Common myeloid progenitor, CD34-positive (primary cell): ENCODE data around the gene CTSW.
A peak's percentile ranks its signal among the peaks of the same experiment; 100 is the strongest.

Experiments
- CTCF ChIA-PET: fragments of 350-600 bp; sonication (Branson Sonifier 250); formaldehyde crosslinking; loops from one replicate; lab custom pipeline; 2021; ENCODE audit warnings: antibody characterized with exemption; lab: Charles Lee
- POLR2A ChIA-PET: fragments of 350-600 bp; sonication (Branson Sonifier 250); formaldehyde crosslinking; loops from one replicate; lab custom pipeline; 2021; ENCODE audit warnings: antibody characterized with exemption; lab: Charles Lee
- DNase-seq, 3 donors: peaks; one replicate each; pipeline versions ENCODE4 v3.0.0 to v3.0.0-alpha.2; 2013
- H3K27ac ChIP-seq, 2 experiments: 1 replicate in 1 of 2; 2 replicates in 1 of 2; pipeline ENCODE4 v1.7.0; 2013; ENCODE audit warnings: inconsistent platforms in 2 of 2, low read length in 2 of 2, mild to moderate bottlenecking in 2 of 2, low read depth in 1 of 2, moderate library complexity in 1 of 2; ENCODE audit not compliant: severe bottlenecking in 2 of 2, insufficient read depth in 1 of 2, poor library complexity in 1 of 2
- H3K27me3 ChIP-seq, 5 experiments: replicated peaks in 2 of 5; 1 replicate in 3 of 5; 2 replicates in 2 of 5; pipeline versions ENCODE4 v1.6.1 to v1.7.0; 2013; ENCODE audit warnings: low read length in 4 of 5, mild to moderate bottlenecking in 2 of 5, moderate library complexity in 2 of 5, inconsistent platforms in 1 of 5; ENCODE audit not compliant: insufficient read depth in 5 of 5, control insufficient read depth in 4 of 5
- H3K36me3 ChIP-seq, 4 experiments: 1 replicate in 2 of 4; 2 replicates in 2 of 4; pipeline versions ENCODE4 v1.6.1 to v1.7.0; 2013; ENCODE audit warnings: low read length in 3 of 4, control low read depth in 1 of 4, mild to moderate bottlenecking in 1 of 4; ENCODE audit not compliant: control insufficient read depth in 4 of 4, insufficient read depth in 4 of 4
- H3K4me1 ChIP-seq, 4 experiments: 1 replicate in 3 of 4; 2 replicates in 1 of 4; pipeline versions ENCODE4 v1.6.1 to v1.7.1; 2013; ENCODE audit warnings: low read length in 3 of 4, mild to moderate bottlenecking in 3 of 4, control low read depth in 1 of 4, inconsistent platforms in 1 of 4, moderate library complexity in 1 of 4; ENCODE audit not compliant: control insufficient read depth in 4 of 4, insufficient read depth in 4 of 4; ENCODE audit errors: control extremely low read depth in 1 of 4
- H3K4me3 ChIP-seq, 7 experiments: 1 replicate in 4 of 7; 2 replicates in 3 of 7; pipeline versions ENCODE4 v1.5.1 to v1.7.0; 2013; ENCODE audit warnings: mild to moderate bottlenecking in 7 of 7, low read length in 6 of 7, moderate library complexity in 6 of 7, inconsistent platforms in 2 of 7, low read depth in 2 of 7, control low read depth in 1 of 7; ENCODE audit not compliant: insufficient read depth in 4 of 7, control insufficient read depth in 1 of 7; ENCODE audit errors: extremely low read depth in 1 of 7
- H3K9me3 ChIP-seq, 5 experiments: 1 replicate in 4 of 5; 2 replicates in 1 of 5; pipeline versions ENCODE4 v1.6.1 to v1.7.1; 2013; ENCODE audit warnings: low read length in 4 of 5, mild to moderate bottlenecking in 2 of 5, inconsistent platforms in 1 of 5, low read depth in 1 of 5, moderate library complexity in 1 of 5; ENCODE audit not compliant: control insufficient read depth in 4 of 5, insufficient read depth in 2 of 5; ENCODE audit errors: control extremely low read depth in 1 of 5
- WGBS: methylation state at CpG from one replicate; pipeline ENCODE4 v1.1.5; 2013; ENCODE audit not compliant: insufficient coverage; 5-methylcytosine and 5-hydroxymethylcytosine counted together

The CTSW gene

DNA sequence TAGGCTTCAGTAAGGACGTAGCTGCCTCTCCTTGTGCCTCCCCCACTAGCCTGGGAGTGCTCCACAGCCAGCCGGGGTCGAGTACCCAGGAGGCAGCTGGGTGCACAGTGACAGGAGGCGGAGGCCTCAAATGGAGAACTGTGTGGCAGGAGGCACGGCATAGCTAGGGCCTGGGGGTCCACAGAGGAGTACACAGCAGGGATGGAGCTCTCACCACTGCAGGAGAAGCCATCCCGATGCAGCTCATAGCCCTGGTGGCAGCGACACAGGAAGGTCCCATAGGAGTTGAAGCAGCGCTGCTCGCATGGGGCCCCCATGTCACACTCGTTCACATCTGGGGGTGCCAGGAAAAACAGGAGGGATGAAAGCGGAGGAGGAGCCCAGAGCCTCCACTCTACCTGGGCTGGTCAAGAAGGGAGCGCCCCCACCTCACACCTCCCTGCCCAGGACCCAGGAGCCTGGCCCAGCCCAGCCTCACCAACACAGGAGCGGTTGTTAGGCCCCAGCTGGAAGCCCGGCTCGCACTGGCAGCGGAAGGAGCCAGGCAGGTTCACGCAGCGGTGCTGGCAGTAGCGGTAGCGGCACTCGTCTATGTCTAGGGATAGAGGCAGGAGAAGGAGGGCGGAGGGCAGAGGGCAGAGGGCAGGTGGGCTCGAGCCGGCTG is 9.9 kb upstream of the CTSW start:
- WGBS, result 93% methylated on average over 24 of the region's 24 CpGs
- H3K9me3 ChIP-seq, result no peaks in the 10 kb centered on the region
- no peak for DNase-seq
- H3K27ac ChIP-seq, result no peak overlapping the region
- H3K36me3 ChIP-seq, result peaks cover 0 to 27% (median 20%) of the 10 kb centered on the region in 4 experiments
- ChIA-PET POLR2A (interaction anchor here (0.6 to 2.8 kb wide), 4 partner anchors 10 to 191 kb away, joined by 3 to 22 read pairs (median 4); partner anchors contain the start of gene MUS81), CTCF (interaction anchor here (1.1 to 11.0 kb wide), 6 partner anchors 8 to 29 kb away, joined by 3 to 168 read pairs (median 8); partner anchors contain the start of genes CCDC85B, FIBP and MUS81)
- peaks cover 0 to 52% (median 43%) of the 10 kb centered on the region in 4 experiments for H3K4me1 ChIP-seq
- H3K27me3 ChIP-seq, result no peaks in the 10 kb centered on the region
- no peak overlapping the region for H3K4me3 ChIP-seq

DNA sequence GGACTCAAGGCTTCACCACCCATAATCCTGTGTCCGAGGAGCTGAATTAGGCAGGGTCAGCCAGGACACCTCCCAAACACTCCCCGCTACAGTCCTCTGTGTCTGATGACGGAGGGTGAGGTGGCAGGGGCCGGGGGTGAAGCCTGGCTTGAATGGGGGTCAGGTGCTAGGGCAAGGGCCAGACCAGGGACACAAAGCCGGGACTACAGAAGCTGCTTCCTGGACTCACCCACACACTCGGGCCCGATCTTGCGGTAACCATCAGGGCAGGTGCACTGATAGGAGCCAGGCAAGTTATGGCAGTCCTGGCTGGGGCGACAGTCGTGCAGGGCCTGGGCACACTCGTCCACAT is 9.4 kb upstream of the CTSW start:
- Histone ChIP-seq H3K9me3 (no peaks in the 10 kb centered on the region), H3K4me1 (peaks cover 0 to 52% (median 43%) of the 10 kb centered on the region in 4 experiments), H3K4me3 (peak overlapping the region in 2 of 7 experiments; percentile 13 to 50), H3K36me3 (peaks cover 0 to 22% (median 15%) of the 10 kb centered on the region in 4 experiments), H3K27ac (no peak overlapping the region), H3K27me3 (no peaks in the 10 kb centered on the region)
- 66% methylated on average over 9 of the region's 11 CpGs for WGBS
- ChIA-PET POLR2A (interaction anchor here (0.6 to 2.8 kb wide), 3 partner anchors 10 to 39 kb away, joined by 3 to 22 read pairs (median 3); partner anchors contain the start of gene MUS81), CTCF (interaction anchor here (0.8 to 11.0 kb wide), 5 partner anchors 9 to 28 kb away, joined by 3 to 168 read pairs (median 4); partner anchors contain the start of genes CCDC85B, FIBP and MUS81)
- no peak for DNase-seq

DNA sequence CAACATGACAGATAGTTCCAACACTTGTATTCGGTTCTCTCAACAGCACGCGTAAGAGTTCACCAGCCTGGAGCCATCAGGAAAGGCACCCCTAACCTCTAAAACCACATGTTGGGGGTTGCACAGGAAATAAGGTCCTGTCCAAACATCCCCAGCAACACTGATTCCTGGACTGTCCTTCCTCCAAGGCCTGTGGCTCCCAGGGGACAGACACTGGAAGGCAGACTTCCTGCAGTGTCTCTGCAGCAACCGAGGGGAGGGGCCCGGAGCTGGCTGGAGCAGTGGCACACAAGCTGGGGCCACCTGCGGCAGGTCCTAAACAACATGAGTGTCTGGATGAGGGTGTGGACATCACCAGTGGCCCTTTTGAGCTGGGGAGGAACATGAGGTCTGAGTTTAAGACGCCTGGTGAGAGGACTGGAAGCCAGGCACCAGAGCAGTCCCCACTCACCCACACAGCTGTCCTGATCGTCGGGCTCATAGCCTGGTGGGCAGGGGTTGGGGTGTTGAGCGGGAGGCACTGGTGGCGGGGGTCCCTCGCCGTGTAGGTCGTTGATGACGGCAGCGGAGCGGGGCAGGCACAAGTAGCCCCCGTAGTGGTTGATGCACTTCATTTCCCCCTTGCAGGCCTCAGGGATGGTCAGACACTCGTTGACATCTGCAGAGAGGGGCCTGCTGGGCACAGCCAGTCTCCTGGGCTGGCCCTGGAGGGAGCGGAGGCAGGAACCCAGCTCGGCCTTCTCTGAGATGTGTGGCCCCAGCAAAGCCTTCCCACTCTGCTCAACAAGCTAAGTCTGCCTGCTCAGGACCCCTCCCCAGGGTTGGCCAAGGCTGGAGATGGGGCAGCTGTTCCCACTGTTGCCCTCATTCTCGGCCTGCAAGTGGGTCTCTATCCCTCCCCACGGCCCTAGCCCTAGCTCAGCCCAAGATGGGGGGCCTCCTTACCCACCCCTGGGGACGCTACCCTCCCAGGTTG is 8.6 kb upstream of the CTSW start:
- H3K4me3 ChIP-seq, result peak overlapping the region in 2 of 7 experiments; percentile 13 to 50
- WGBS, result 55% methylated on average over 23 of the region's 24 CpGs
- H3K27ac ChIP-seq, result no peak overlapping the region
- ChIA-PET CTCF (interaction anchor here (0.7 to 11.0 kb wide), 8 partner anchors 8 to 264 kb away, joined by 3 to 168 read pairs (median 4); partner anchors contain the start of genes CCDC85B, FIBP, KAT5 and MUS81), POLR2A (interaction anchor here (0.5 to 2.8 kb wide), 4 partner anchors 11 to 185 kb away, joined by 3 to 22 read pairs (median 4); partner anchors contain the start of genes CFL1 and MUS81)
- H3K27me3 ChIP-seq, result no peaks in the 10 kb centered on the region
- no peaks in the 10 kb centered on the region for H3K9me3 ChIP-seq
- H3K4me1 ChIP-seq, result peaks cover 0 to 52% (median 43%) of the 10 kb centered on the region in 4 experiments
- DNase-seq, result peak in 1 of 3 donors; percentile 37
- peaks cover 0 to 15% (median 9%) of the 10 kb centered on the region in 4 experiments for H3K36me3 ChIP-seq

DNA sequence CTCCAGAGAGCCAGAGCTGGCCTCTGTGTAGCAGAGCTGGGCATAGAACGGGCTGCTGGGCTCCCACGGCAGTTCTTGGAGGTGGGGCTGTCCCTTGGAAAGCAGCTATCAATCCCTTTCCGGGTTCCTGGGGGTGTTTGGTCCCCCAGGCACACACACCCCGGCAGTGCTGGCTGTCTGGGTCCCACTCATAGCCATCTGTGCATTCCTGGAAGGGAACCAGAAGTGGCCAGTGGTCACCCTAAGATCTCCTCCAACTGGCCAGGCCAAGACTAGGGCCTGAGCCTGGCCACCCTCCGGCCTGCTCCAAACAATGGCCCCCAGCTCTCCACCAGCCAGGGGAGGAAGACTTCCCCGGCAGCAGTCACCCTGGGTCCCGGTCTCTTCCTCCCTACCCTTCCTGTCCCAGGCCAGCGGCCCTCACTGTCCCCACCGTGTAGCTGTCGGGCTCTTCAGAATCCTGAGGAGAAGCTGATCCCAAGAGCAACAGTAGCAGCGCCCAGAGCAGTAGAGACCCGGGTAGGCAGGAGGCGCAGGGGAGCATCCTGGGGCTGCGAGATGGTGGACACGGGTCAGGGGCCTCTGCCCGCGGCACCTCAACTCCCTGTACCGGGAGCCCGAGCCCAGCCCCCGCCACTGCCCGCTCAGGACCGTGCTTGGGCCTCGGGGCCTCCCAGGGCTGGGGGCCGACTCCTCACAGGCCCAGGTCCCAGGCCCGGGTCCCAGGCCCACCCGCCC is 7.7 kb upstream of the CTSW start:
- H3K27me3 ChIP-seq, result no peaks in the 10 kb centered on the region
- peak overlapping the region in 2 of 7 experiments; percentile 13 to 74 for H3K4me3 ChIP-seq
- ChIA-PET POLR2A (interaction anchor here (1.1 to 2.8 kb wide), 3 partner anchors 12 to 20 kb away, joined by 4 to 22 read pairs (median 4); partner anchors contain the start of genes CFL1 and MUS81), CTCF (interaction anchor here (0.7 to 11.0 kb wide), 8 partner anchors 11 to 263 kb away, joined by 3 to 168 read pairs (median 4); partner anchors contain the start of genes CCDC85B, FIBP, KAT5 and MUS81)
- DNase-seq, result no peak
- peaks cover 0 to 6% (median 4%) of the 10 kb centered on the region in 4 experiments for H3K36me3 ChIP-seq
- H3K9me3 ChIP-seq, result no peaks in the 10 kb centered on the region
- H3K4me1 ChIP-seq, result peaks cover 0 to 51% (median 43%) of the 10 kb centered on the region in 4 experiments
- H3K27ac ChIP-seq, result no peak overlapping the region
- 88% methylated on average over 22 of the region's 26 CpGs for WGBS

DNA sequence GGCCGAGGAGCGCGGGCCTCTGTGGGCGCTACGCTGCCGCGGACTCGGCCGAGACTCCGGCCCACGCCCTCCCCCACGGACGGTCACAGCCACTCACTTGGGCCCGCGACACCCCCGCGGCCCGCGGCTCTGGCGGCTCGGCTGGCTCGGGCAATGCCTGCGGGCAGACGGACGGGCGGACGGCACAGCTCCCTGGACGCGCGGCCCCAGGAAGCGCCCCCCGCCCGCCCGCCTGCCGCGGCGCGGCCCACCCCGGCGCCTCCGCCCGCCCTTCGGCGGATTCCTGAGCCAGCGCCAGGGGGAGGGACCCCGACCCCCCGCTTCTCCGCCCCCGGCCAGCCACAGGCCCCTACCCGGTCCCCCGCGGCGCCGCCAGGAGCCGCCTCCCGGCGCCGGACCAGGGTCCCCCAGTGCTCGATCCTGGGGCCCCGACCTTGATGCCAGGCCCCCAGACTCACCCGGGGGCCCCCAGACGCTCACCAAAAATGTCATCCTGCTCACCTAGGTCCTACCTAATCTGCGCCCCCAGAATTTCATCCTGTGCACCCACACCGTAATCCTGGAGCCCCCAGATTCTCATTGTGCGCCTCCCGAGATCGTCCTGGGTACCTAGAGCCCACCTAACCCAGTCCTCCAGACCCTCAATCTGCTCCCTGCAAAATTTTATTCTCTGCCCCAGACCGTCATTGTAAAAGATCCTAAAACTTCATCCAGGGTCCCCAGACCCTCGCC is 6.9 kb upstream of the CTSW start, which contains the start of gene EFEMP2:
TSS of gene EFEMP2 (minus strand) at position 215 of the 732 bp plus-strand sequence. CDS start 446 bp downstream, outside the sequence.
- peak in 1 of 3 donors; percentile 19 for DNase-seq
- CTCF ChIA-PET, result interaction anchor here (0.7 to 11.0 kb wide), 4 partner anchors 12 to 93 kb away, joined by 3 to 168 read pairs (median 42); partner anchors contain the start of genes CCDC85B, FIBP and MUS81
- peaks cover 0 to 4% (median 2%) of the 10 kb centered on the region in 4 experiments for H3K36me3 ChIP-seq
- no peaks in the 10 kb centered on the region for H3K9me3 ChIP-seq
- H3K4me1 ChIP-seq, result peaks cover 0 to 51% (median 41%) of the 10 kb centered on the region in 4 experiments
- peak within 1 kb of the TSS in 1 of 2 experiments; percentile 43 for H3K27ac ChIP-seq
- POLR2A ChIA-PET, result interaction anchor here (1.1 to 2.8 kb wide), 2 partner anchors 13 to 15 kb away, joined by 4 to 22 read pairs; partner anchors contain the start of genes CFL1 and MUS81
- WGBS, result 2% methylated on average over 50 of the region's 69 CpGs
- no peaks in the 10 kb centered on the region for H3K27me3 ChIP-seq
- peak within 1 kb of the TSS; percentile 10 to 82 (median 65) for H3K4me3 ChIP-seq
